Psoas muscle (tissue), 8 donors: Measurements from ENCODE around the gene SMARCAD1. TPM values are rescaled to one million over a fixed set of nuclear protein-coding genes. Genes with fewer than 3 reads are reported as not detected.

Source experiments
- ATAC-seq, 4 donors: fragments of 200-7000 bp; cut with Tn5 transposase; one replicate each; pipeline ENCODE4 v1.9.1; 2020; ENCODE audit warnings: moderate library complexity in 3 of 4, mild to moderate bottlenecking in 2 of 4
- DNase-seq, 2 donors: peaks; one replicate each; pipeline ENCODE4 v3.0.0-alpha.2; 2020
- H3K27ac ChIP-seq: fragments of 200-600 bp; one replicate; pipeline ENCODE4 v1.8.0; 2022
- H3K27me3 ChIP-seq, 3 donors: fragments of 200-600 bp in 1 of 3; one replicate each; pipeline versions ENCODE4 v1.6.1 to v1.8.0; 2013 to 2022; ENCODE audit warnings: low read length in 2 of 3, mild to moderate bottlenecking in 2 of 3, moderate library complexity in 1 of 3; ENCODE audit not compliant: insufficient read depth in 3 of 3
- H3K36me3 ChIP-seq, 2 donors: fragments of 200-600 bp in 1 of 2; one replicate each; pipeline versions ENCODE4 v1.6.1 to v1.8.0; 2013 to 2022; ENCODE audit warnings: low read depth in 1 of 2, mild to moderate bottlenecking in 1 of 2, moderate library complexity in 1 of 2; ENCODE audit not compliant: insufficient read depth in 1 of 2
- H3K4me1 ChIP-seq: fragments of 200-600 bp; one replicate; pipeline ENCODE4 v1.8.0; 2022
- H3K4me3 ChIP-seq: fragments of 200-600 bp; one replicate; pipeline ENCODE4 v1.8.0; 2022; ENCODE audit warnings: mild to moderate bottlenecking
- H3K9me3 ChIP-seq: fragments of 200-600 bp; one replicate; pipeline ENCODE4 v1.8.0; 2022
- CTCF ChIP-seq: fragments of 200-600 bp; IDR thresholded peaks from one replicate; pipeline ENCODE4 v1.8.0; 2022; ENCODE audit warnings: antibody characterized with exemption
- WGBS, 3 donors: extraction: QIAGEN DNeasy Blood & Tissue Kit; methylation state at CpG; one replicate each; pipeline versions ENCODE4 v1.1.6 to v1.1.7; 2013; 5-methylcytosine and 5-hydroxymethylcytosine counted together
- intact Hi-C, 2 donors: fragments of 100-400 bp; cut with DNase I; formaldehyde crosslinking; loops; one replicate each; pipeline versions ENCODE4 v1.11.0 to v1.14.2; 2022
- polyA plus RNA-seq, 3 donors: library from polyadenylated mRNA; stranded (reverse); fragments of 200-250 nt; gene quantifications; one replicate each; pipeline ENCODE4 v1.2.3, GENCODE V29; 2013
- total RNA-seq, 4 donors: library from RNA; stranded (reverse); fragmentation: NEBNext Ultra II Directional in 2 of 4; extraction: Animal tissue kit (Norgen Biotek cat#: 25700) in 2 of 4; gene quantifications; one replicate each; pipeline versions ENCODE4 v1.2.1 to v1.2.4, GENCODE V29; 2021 to 2023
- donor health status: healthy with polysubstance abuse.
- donor health status: DM: no; HTN: no; CAD: no; lungs with moderate emphysema.
- donor health status: Bipolar disorder and iron deficiency.
- donor health status: healthy.
- donor health status: DM: yes; HTN: yes; CAD: no.
- donor health status: DM: no; HTN: no; CAD: no.
- donor health status: DM: no; HTN: no; CAD: no.
- donor health status: DM: yes; HTN: yes; CAD: no.

Gene SMARCAD1
- total and polyA plus RNA-seq, 7 donors, result 5.0 to 10.5 (median 8.1) TPM

GRCh38 chr4:94175553-94176261, 32.0 kb upstream of the SMARCAD1 start:
- TF ChIP-seq CTCF, result no peak
- ATAC-seq, result no peak

GRCh38 chr4:94177822-94178221, 29.8 kb upstream of the SMARCAD1 start:
- ATAC-seq (no peak), DNase-seq (no peak)
- Histone ChIP-seq H3K4me3 (no peak overlapping the region), H3K4me1 (no peaks in the 10 kb centered on the region), H3K36me3 (no peaks in the 10 kb centered on the region), H3K27ac (no peak overlapping the region), H3K27me3 (peaks cover 0 to 4% (median 0%) of the 10 kb centered on the region in 3 donors), H3K9me3 (no peaks in the 10 kb centered on the region)
- intact Hi-C loops, result no loop called here
- 76 to 94% (median 87%) methylated on average over 2 of the region's 2 CpGs for WGBS, 3 donors
- no peak for TF ChIP-seq CTCF

More at GRCh38 chr4:94175553-94176261, 32.0 kb upstream of the SMARCAD1 start:
- intact Hi-C loops, result no loop called here
- H3K4me1 ChIP-seq, result no peaks in the 10 kb centered on the region
- no peak overlapping the region for H3K4me3 ChIP-seq
- H3K27me3 ChIP-seq, result peaks cover 0 to 4% (median 3%) of the 10 kb centered on the region in 3 donors
- H3K9me3 ChIP-seq, result no peaks in the 10 kb centered on the region
- no peaks in the 10 kb centered on the region for H3K36me3 ChIP-seq
- no peak overlapping the region for H3K27ac ChIP-seq
- WGBS, 3 donors, result 64 to 84% (median 76%) methylated on average over 6 of the region's 6 CpGs
- DNase-seq, result no peak

- no peak for TF ChIP-seq CTCF
- Histone ChIP-seq H3K9me3 (no peaks in the 10 kb centered on the region), H3K36me3 (no peaks in the 10 kb centered on the region), H3K4me3 (no peak overlapping the region), H3K27ac (no peak overlapping the region), H3K4me1 (no peaks in the 10 kb centered on the region), H3K27me3 (peaks cover 0 to 2% (median under 1%) of the 10 kb centered on the region in 3 donors)
- ATAC-seq (no peak), DNase-seq (no peak)
- 0 to 74% (median 26%) methylated on average over 1 of the region's 1 CpG for WGBS, 3 donors
- intact Hi-C loops, result no loop called here
Observed at GRCh38 chr4:94181815-94182214, 25.9 kb upstream of the SMARCAD1 start.

- Histone ChIP-seq H3K36me3 (no peaks in the 10 kb centered on the region), H3K27ac (no peak overlapping the region), H3K4me3 (no peak overlapping the region), H3K27me3 (peaks cover 0 to 2% (median 0%) of the 10 kb centered on the region in 3 donors), H3K9me3 (peaks cover 10% of the 10 kb centered on the region), H3K4me1 (no peaks in the 10 kb centered on the region)
- WGBS, 3 donors, result 80 to 85% (median 84%) methylated on average over 3 of the region's 3 CpGs
- intact Hi-C loops, result no loop called here
- ATAC-seq (no peak), DNase-seq (no peak)
- no peak for TF ChIP-seq CTCF
Observed at GRCh38 chr4:94202769-94203168, 4.9 kb upstream of the SMARCAD1 start.
